Hepatocyte (in vitro differentiated cells): ENCODE measurements around the gene NSL1.

ENCODE experiments used
- EZH2 ChIP-seq: fragments of 200-600 bp; sonication (generic); IDR thresholded peaks from 2 replicates; pipeline ENCODE4 v1.6.1; 2016; ENCODE audit warnings: antibody characterized with exemption, mild to moderate bottlenecking, borderline replicate concordance
- EZH2phosphoT487 ChIP-seq: fragments of 200-600 bp; sonication (generic); IDR thresholded peaks from one replicate; pipeline ENCODE4 v1.6.1; 2018; ENCODE audit warnings: antibody characterized with exemption, mild to moderate bottlenecking, low read depth, moderate library complexity; ENCODE audit not compliant: unreplicated experiment, severe bottlenecking
- TF ChIP-seq, protein P1 (sequence below): fragments of 200-600 bp; sonication (generic); IDR thresholded peaks from 2 replicates; pipeline ENCODE4 v1.5.1; 2016; ENCODE audit warnings: antibody characterized with exemption, mild to moderate bottlenecking; ENCODE audit not compliant: poor library complexity

- TF ChIP-seq, protein P1, sequence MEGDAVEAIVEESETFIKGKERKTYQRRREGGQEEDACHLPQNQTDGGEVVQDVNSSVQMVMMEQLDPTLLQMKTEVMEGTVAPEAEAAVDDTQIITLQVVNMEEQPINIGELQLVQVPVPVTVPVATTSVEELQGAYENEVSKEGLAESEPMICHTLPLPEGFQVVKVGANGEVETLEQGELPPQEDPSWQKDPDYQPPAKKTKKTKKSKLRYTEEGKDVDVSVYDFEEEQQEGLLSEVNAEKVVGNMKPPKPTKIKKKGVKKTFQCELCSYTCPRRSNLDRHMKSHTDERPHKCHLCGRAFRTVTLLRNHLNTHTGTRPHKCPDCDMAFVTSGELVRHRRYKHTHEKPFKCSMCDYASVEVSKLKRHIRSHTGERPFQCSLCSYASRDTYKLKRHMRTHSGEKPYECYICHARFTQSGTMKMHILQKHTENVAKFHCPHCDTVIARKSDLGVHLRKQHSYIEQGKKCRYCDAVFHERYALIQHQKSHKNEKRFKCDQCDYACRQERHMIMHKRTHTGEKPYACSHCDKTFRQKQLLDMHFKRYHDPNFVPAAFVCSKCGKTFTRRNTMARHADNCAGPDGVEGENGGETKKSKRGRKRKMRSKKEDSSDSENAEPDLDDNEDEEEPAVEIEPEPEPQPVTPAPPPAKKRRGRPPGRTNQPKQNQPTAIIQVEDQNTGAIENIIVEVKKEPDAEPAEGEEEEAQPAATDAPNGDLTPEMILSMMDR = no peak
- TF ChIP-seq EZH2 (no peak), EZH2phosphoT487 (no peak)
Measured at GRCh38 chr1:212743901-212744475, 47.6 kb downstream of the NSL1 start.
